Stimulated activated CD4-positive, alpha-beta T cell treated with anti-CD3 and anti-CD28 coated beads, Interleukin-1b, Interleukin-23, amount 100 ng/mL, for 48 hours (primary cell): ENCODE measurements around the gene SOAT2.
A peak's percentile ranks its signal among the peaks of the same experiment; 100 is the strongest.

ENCODE experiments used
- DNase-seq: peaks from one replicate; pipeline ENCODE4 v3.0.0-alpha.2; 2020

SOAT2 gene

GRCh38 chr12:53102883-53103807 lies at the start of gene SOAT2:
SOAT2 (plus strand) TSS chr12:53103486; CDS start chr12:53103578, 92 bp downstream.
- peak; percentile 68 for DNase-seq

- DNase-seq = peak; percentile 94
Observed at GRCh38 chr12:53054112-53054878, 49.0 kb upstream of the SOAT2 start.

GRCh38 chr12:53055471-53056266 lies 47.6 kb upstream of the SOAT2 start:
- DNase-seq = no peak

GRCh38 chr12:53056296-53056695 lies 47.0 kb upstream of the SOAT2 start:
- DNase-seq = no peak

- no peak for DNase-seq
Observed at GRCh38 chr12:53056901-53057300, 46.4 kb upstream of the SOAT2 start.

GRCh38 chr12:53057816-53058500 lies 45.3 kb upstream of the SOAT2 start:
- no peak for DNase-seq

- no peak for DNase-seq
Observed at GRCh38 chr12:53058674-53059433, 44.4 kb upstream of the SOAT2 start.

- no peak for DNase-seq
Observed at GRCh38 chr12:53059434-53060063, 43.7 kb upstream of the SOAT2 start.

- DNase-seq = no peak
Observed at GRCh38 chr12:53060064-53060720, 43.1 kb upstream of the SOAT2 start.

GRCh38 chr12:53060721-53061276 lies 42.5 kb upstream of the SOAT2 start:
- no peak for DNase-seq

GRCh38 chr12:53061404-53062010 lies 41.8 kb upstream of the SOAT2 start:
- no peak for DNase-seq

- no peak for DNase-seq
Observed at GRCh38 chr12:53062011-53062961, 41.0 kb upstream of the SOAT2 start.

GRCh38 chr12:53062977-53063707 lies 40.1 kb upstream of the SOAT2 start:
- no peak for DNase-seq

GRCh38 chr12:53063708-53064612 lies 39.3 kb upstream of the SOAT2 start:
- no peak for DNase-seq

- DNase-seq = no peak
Observed at GRCh38 chr12:53064613-53065436, 38.5 kb upstream of the SOAT2 start.

GRCh38 chr12:53065470-53065869 lies 37.8 kb upstream of the SOAT2 start:
- no peak for DNase-seq
